HG02885 (cell line): ENCODE results near the gene IGSF3.

Experiments
- ATAC-seq: cut with Tn5 transposase; IDR thresholded peaks from one replicate; pipeline ENCODE4 v1.9.1; 2021; ENCODE audit warnings: mild to moderate bottlenecking; ENCODE audit not compliant: unreplicated experiment, poor library complexity

The IGSF3 gene

GRCh38 chr1:116587501-116588227, 79.9 kb downstream of the IGSF3 start:
- ATAC-seq: no peak

GRCh38 chr1:116586741-116587143, 80.8 kb downstream of the IGSF3 start:
- ATAC-seq: peak; percentile 54

- ATAC-seq: peak; percentile 39
Observed at GRCh38 chr1:116585886-116586285, 81.6 kb downstream of the IGSF3 start.

- no peak for ATAC-seq
Observed at GRCh38 chr1:116581323-116581885, 86.1 kb downstream of the IGSF3 start.

- ATAC-seq: no peak
Observed at GRCh38 chr1:116580446-116581322, 86.8 kb downstream of the IGSF3 start.

GRCh38 chr1:116579259-116579875, 88.2 kb downstream of the IGSF3 start:
- no peak for ATAC-seq

- no peak for ATAC-seq
Observed at GRCh38 chr1:116578581-116578980, 89.0 kb downstream of the IGSF3 start.

GRCh38 chr1:116577759-116578314, 89.7 kb downstream of the IGSF3 start:
- ATAC-seq: no peak

GRCh38 chr1:116574581-116575291, 92.8 kb downstream of the IGSF3 start:
- ATAC-seq: no peak

GRCh38 chr1:116573431-116574095, 94.0 kb downstream of the IGSF3 start:
- no peak for ATAC-seq

- ATAC-seq: no peak
Observed at GRCh38 chr1:116572771-116573430, 94.6 kb downstream of the IGSF3 start.

GRCh38 chr1:116572099-116572498, 95.4 kb downstream of the IGSF3 start:
- ATAC-seq: no peak

- no peak for ATAC-seq
Observed at GRCh38 chr1:116571215-116571919, 96.2 kb downstream of the IGSF3 start.

GRCh38 chr1:116570358-116571214, 96.9 kb downstream of the IGSF3 start, which contains the start of gene CD58:
CD58 (minus strand) TSS chr1:116571026; CDS start chr1:116570972, 54 bp downstream.
- peak; percentile 68 for ATAC-seq

- no peak for ATAC-seq
Observed at GRCh38 chr1:116569776-116570357, 97.7 kb downstream of the IGSF3 start.

- no peak for ATAC-seq
Observed at GRCh38 chr1:116569381-116569670, 98.2 kb downstream of the IGSF3 start.
